ENCODE results near the gene SH2B2.

The SH2B2 gene

GRCh38 chr7:102258073-102258748, 28.5 kb upstream of the SH2B2 start:
- no peak overlapping the region for H2AFZ ChIP-seq
- H3K27ac ChIP-seq: no peak overlapping the region
- H3K9me3 ChIP-seq (ENCODE audit: control insufficient read depth, low read length): no peaks in the 10 kb centered on the region
- H3K36me3 ChIP-seq (ENCODE audit: control insufficient read depth, insufficient read depth, low read length): no peaks in the 10 kb centered on the region
- H3K79me2 ChIP-seq: no peaks in the 10 kb centered on the region
- H3K4me1 ChIP-seq: no peaks in the 10 kb centered on the region
- no peak overlapping the region for H3K9ac ChIP-seq
- no peaks in the 10 kb centered on the region for H3K27me3 ChIP-seq (ENCODE audit: control insufficient read depth, insufficient read depth, low read length)
- no peak for TF ChIP-seq CTCF (IDR thresholded peaks at IDR 0.05)
- no peak overlapping the region for H3K4me2 ChIP-seq (ENCODE audit: low read length)
- no peak overlapping the region for H3K4me3 ChIP-seq (ENCODE audit: low read depth, low read length)

- no peak overlapping the region for H3K9ac ChIP-seq
- no peaks in the 10 kb centered on the region for H3K79me2 ChIP-seq
- H3K36me3 ChIP-seq (ENCODE audit: control insufficient read depth, insufficient read depth, low read length): no peaks in the 10 kb centered on the region
- H3K4me2 ChIP-seq (ENCODE audit: low read length): no peak overlapping the region
- TF ChIP-seq CTCF (IDR thresholded peaks at IDR 0.05): no peak
- no peak overlapping the region for H2AFZ ChIP-seq
- H3K9me3 ChIP-seq (ENCODE audit: control insufficient read depth, low read length): no peaks in the 10 kb centered on the region
- no peaks in the 10 kb centered on the region for H3K4me1 ChIP-seq
- H3K4me3 ChIP-seq (ENCODE audit: low read depth, low read length): no peak overlapping the region
- H3K27ac ChIP-seq: no peak overlapping the region
- no peaks in the 10 kb centered on the region for H3K27me3 ChIP-seq (ENCODE audit: control insufficient read depth, insufficient read depth, low read length)
Measured at GRCh38 chr7:102258749-102259107, 27.9 kb upstream of the SH2B2 start.

- no peak overlapping the region for H3K4me3 ChIP-seq (ENCODE audit: low read depth, low read length)
Measured at GRCh38 chr7:102260856-102261255, 25.8 kb upstream of the SH2B2 start.

GRCh38 chr7:102261451-102261850, 25.2 kb upstream of the SH2B2 start:
- Histone ChIP-seq H3K4me3 (ENCODE audit: low read depth, low read length) (no peak overlapping the region), H3K36me3 (ENCODE audit: control insufficient read depth, insufficient read depth, low read length) (no peaks in the 10 kb centered on the region), H3K27ac (no peak overlapping the region), H3K79me2 (no peaks in the 10 kb centered on the region), H2AFZ (no peak overlapping the region), H3K9ac (no peak overlapping the region), H3K4me1 (peaks cover 2% of the 10 kb centered on the region), H3K9me3 (ENCODE audit: control insufficient read depth, low read length) (no peaks in the 10 kb centered on the region), H3K27me3 (ENCODE audit: control insufficient read depth, insufficient read depth, low read length) (no peaks in the 10 kb centered on the region), H3K4me2 (ENCODE audit: low read length) (no peak overlapping the region)
- TF ChIP-seq CTCF (IDR thresholded peaks at IDR 0.05): no peak

More at GRCh38 chr7:102260856-102261255, 25.8 kb upstream of the SH2B2 start:
- H3K36me3 ChIP-seq (ENCODE audit: control insufficient read depth, insufficient read depth, low read length): no peaks in the 10 kb centered on the region
- no peaks in the 10 kb centered on the region for H3K27me3 ChIP-seq (ENCODE audit: control insufficient read depth, insufficient read depth, low read length)
- TF ChIP-seq CTCF (IDR thresholded peaks at IDR 0.05): no peak
- H3K4me2 ChIP-seq (ENCODE audit: low read length): no peak overlapping the region
- no peak overlapping the region for H3K9ac ChIP-seq
- H3K27ac ChIP-seq: no peak overlapping the region
- H3K4me1 ChIP-seq: no peaks in the 10 kb centered on the region
- H3K9me3 ChIP-seq (ENCODE audit: control insufficient read depth, low read length): no peaks in the 10 kb centered on the region
- H3K79me2 ChIP-seq: no peaks in the 10 kb centered on the region
- H2AFZ ChIP-seq: no peak overlapping the region

GRCh38 chr7:102262546-102262945, 24.1 kb upstream of the SH2B2 start:
- H3K9me3 ChIP-seq (ENCODE audit: control insufficient read depth, low read length): no peaks in the 10 kb centered on the region
- H3K4me2 ChIP-seq (ENCODE audit: low read length): no peak overlapping the region
- no peaks in the 10 kb centered on the region for H3K79me2 ChIP-seq
- H3K27ac ChIP-seq: no peak overlapping the region
- H3K27me3 ChIP-seq (ENCODE audit: control insufficient read depth, insufficient read depth, low read length): no peaks in the 10 kb centered on the region
- H3K4me1 ChIP-seq: peaks cover 2% of the 10 kb centered on the region
- H3K9ac ChIP-seq: no peak overlapping the region
- no peak overlapping the region for H2AFZ ChIP-seq
- no peak overlapping the region for H3K4me3 ChIP-seq (ENCODE audit: low read depth, low read length)
- no peaks in the 10 kb centered on the region for H3K36me3 ChIP-seq (ENCODE audit: control insufficient read depth, insufficient read depth, low read length)
- no peak for TF ChIP-seq CTCF (IDR thresholded peaks at IDR 0.05)

All from parathyroid adenoma (tissue), 2 donors.